GM18520 (cell line): ENCODE data around the gene ESYT2.

ENCODE experiments used
- ATAC-seq: cut with Tn5 transposase; IDR thresholded peaks from one replicate; pipeline ENCODE4 v1.9.1; 2021; ENCODE audit not compliant: unreplicated experiment

The ESYT2 gene

GRCh38 chr7:158774952-158775351, 54.4 kb downstream of the ESYT2 start:
- ATAC-seq, result no peak

- ATAC-seq, result no peak
Measured at GRCh38 chr7:158772916-158773315, 56.4 kb downstream of the ESYT2 start.

GRCh38 chr7:158771213-158771834, 58.0 kb downstream of the ESYT2 start:
- no peak for ATAC-seq

- ATAC-seq, result no peak
Measured at GRCh38 chr7:158767707-158768106, 61.6 kb downstream of the ESYT2 start.

GRCh38 chr7:158766570-158767281, 62.6 kb downstream of the ESYT2 start:
- ATAC-seq, result no peak

GRCh38 chr7:158765020-158765419, 64.3 kb downstream of the ESYT2 start:
- ATAC-seq, result no peak

GRCh38 chr7:158763454-158764033, 65.8 kb downstream of the ESYT2 start:
- ATAC-seq, result no peak

- no peak for ATAC-seq
Measured at GRCh38 chr7:158761945-158762344, 67.4 kb downstream of the ESYT2 start.

GRCh38 chr7:158760936-158761335, 68.4 kb downstream of the ESYT2 start:
- no peak for ATAC-seq

- no peak for ATAC-seq
Measured at GRCh38 chr7:158760445-158760764, 68.9 kb downstream of the ESYT2 start.

- no peak for ATAC-seq
Measured at GRCh38 chr7:158759749-158760444, 69.4 kb downstream of the ESYT2 start.

- ATAC-seq, result no peak
Measured at GRCh38 chr7:158759245-158759614, 70.1 kb downstream of the ESYT2 start.

GRCh38 chr7:158758586-158759244, 70.6 kb downstream of the ESYT2 start:
- ATAC-seq, result no peak

- no peak for ATAC-seq
Measured at GRCh38 chr7:158757404-158757989, 71.8 kb downstream of the ESYT2 start.

- no peak for ATAC-seq
Measured at GRCh38 chr7:158754746-158755444, 74.4 kb downstream of the ESYT2 start.

- no peak for ATAC-seq
Measured at GRCh38 chr7:158753900-158754299, 75.4 kb downstream of the ESYT2 start.

- ATAC-seq, result no peak
Measured at GRCh38 chr7:158751751-158752150, 77.6 kb downstream of the ESYT2 start.

- ATAC-seq, result no peak
Measured at GRCh38 chr7:158751199-158751598, 78.1 kb downstream of the ESYT2 start.

GRCh38 chr7:158750702-158751101, 78.6 kb downstream of the ESYT2 start:
- no peak for ATAC-seq

- no peak for ATAC-seq
Measured at GRCh38 chr7:158749396-158749795, 79.9 kb downstream of the ESYT2 start.

GRCh38 chr7:158748335-158748734, 81.0 kb downstream of the ESYT2 start:
- ATAC-seq, result no peak
